Left ventricle myocardium inferior (tissue), 1 donor: ENCODE measurements around the gene ZBTB32. TPM values are rescaled to one million over a fixed set of nuclear protein-coding genes. Genes with fewer than 3 reads are reported as not detected.

Experiments used
- DNase-seq: peaks from one replicate; pipeline ENCODE4 v3.0.0-alpha.2; 2020
- H3K27ac ChIP-seq: fragments of 200-600 bp; replicated peaks from 2 replicates; pipeline ENCODE4 v1.8.0; 2021
- H3K27me3 ChIP-seq: fragments of 200-600 bp; 2 replicates; pipeline ENCODE4 v1.8.0; 2021; ENCODE audit warnings: low read depth
- H3K36me3 ChIP-seq: fragments of 200-600 bp; 2 replicates; pipeline ENCODE4 v1.8.0; 2021
- H3K4me1 ChIP-seq: fragments of 200-600 bp; 2 replicates; pipeline ENCODE4 v1.8.0; 2021
- H3K4me3 ChIP-seq: fragments of 200-600 bp; 2 replicates; pipeline ENCODE4 v1.8.0; 2021; ENCODE audit warnings: mild to moderate bottlenecking, moderate library complexity
- H3K9me3 ChIP-seq: fragments of 200-600 bp; replicated peaks from 2 replicates; pipeline ENCODE4 v1.8.0; 2021
- intact Hi-C: fragments of 100-400 bp; cut with micrococcal nuclease; formaldehyde crosslinking; loops from one replicate; pipeline ENCODE4 v1.11.0; 2022
- total RNA-seq: library from RNA; stranded (reverse); fragmentation: NEBNext Ultra II Directional; extraction: Animal tissue kit (Norgen Biotek cat#: 25700); gene quantifications from one replicate; pipeline ENCODE4 v1.2.1, GENCODE V29; 2021
- TF ChIP-seq, protein P1 (sequence below): fragments of 200-600 bp; IDR thresholded peaks from 2 replicates; pipeline ENCODE4 v1.8.0; 2021; ENCODE audit warnings: antibody characterized with exemption, mild to moderate bottlenecking, borderline replicate concordance
- donor health status: DM: no; HTN: yes; CAD: no; lungs with severe emphysema.

ZBTB32 gene
- total RNA-seq, 1 donor from 2014 or later, result not detected

DNA sequence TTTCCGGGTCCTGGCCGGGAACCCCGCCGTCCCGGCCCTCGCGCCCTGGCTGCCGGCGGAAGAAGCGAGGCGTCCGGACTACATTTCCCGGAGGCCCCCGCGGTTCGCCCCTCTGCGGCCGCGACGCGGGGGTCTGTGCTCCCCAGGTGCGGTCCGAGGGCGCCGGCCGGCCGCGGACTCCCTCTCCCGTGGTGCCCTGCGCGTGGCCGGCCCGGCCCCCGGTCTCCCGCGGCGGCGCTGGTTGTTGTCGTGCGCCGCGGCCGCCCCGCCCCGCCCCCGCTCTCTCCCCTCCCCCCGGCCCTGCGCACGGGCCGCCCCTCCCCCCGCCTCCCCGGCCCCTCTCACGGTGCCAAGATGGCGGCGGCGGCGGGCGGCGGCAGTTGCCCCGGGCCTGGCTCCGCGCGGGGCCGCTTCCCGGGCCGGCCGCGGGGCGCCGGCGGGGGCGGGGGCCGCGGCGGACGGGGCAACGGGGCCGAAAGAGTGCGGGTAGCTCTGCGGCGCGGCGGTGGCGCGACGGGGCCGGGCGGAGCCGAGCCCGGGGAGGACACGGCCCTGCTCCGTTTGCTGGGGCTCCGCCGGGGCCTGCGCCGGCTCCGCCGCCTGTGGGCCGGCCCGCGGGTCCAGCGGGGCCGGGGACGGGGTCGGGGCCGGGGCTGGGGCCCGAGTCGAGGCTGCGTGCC, 13.4 kb downstream of the ZBTB32 start, which contains the start of gene KMT2B:
Gene KMT2B (plus strand): TSS at position 339 of the 680 bp plus-strand sequence. CDS start 16 bp downstream, at position 355.
- intact Hi-C loops, result loop anchor here (2.0 kb wide), 1 partner anchor 21 kb away; no protein-coding TSS in a partner anchor
- Histone ChIP-seq H3K4me3 (peak within 1 kb of the TSS; percentile 96), H3K4me1 (peaks cover 47% of the 10 kb centered on the region), H3K9me3 (no peaks in the 10 kb centered on the region), H3K36me3 (peaks cover 30% of the 10 kb centered on the region), H3K27me3 (no peaks in the 10 kb centered on the region), H3K27ac (peak within 1 kb of the TSS; percentile 95)
- TF ChIP-seq, protein P1, sequence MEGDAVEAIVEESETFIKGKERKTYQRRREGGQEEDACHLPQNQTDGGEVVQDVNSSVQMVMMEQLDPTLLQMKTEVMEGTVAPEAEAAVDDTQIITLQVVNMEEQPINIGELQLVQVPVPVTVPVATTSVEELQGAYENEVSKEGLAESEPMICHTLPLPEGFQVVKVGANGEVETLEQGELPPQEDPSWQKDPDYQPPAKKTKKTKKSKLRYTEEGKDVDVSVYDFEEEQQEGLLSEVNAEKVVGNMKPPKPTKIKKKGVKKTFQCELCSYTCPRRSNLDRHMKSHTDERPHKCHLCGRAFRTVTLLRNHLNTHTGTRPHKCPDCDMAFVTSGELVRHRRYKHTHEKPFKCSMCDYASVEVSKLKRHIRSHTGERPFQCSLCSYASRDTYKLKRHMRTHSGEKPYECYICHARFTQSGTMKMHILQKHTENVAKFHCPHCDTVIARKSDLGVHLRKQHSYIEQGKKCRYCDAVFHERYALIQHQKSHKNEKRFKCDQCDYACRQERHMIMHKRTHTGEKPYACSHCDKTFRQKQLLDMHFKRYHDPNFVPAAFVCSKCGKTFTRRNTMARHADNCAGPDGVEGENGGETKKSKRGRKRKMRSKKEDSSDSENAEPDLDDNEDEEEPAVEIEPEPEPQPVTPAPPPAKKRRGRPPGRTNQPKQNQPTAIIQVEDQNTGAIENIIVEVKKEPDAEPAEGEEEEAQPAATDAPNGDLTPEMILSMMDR, result no peak
- no peak for DNase-seq

DNA sequence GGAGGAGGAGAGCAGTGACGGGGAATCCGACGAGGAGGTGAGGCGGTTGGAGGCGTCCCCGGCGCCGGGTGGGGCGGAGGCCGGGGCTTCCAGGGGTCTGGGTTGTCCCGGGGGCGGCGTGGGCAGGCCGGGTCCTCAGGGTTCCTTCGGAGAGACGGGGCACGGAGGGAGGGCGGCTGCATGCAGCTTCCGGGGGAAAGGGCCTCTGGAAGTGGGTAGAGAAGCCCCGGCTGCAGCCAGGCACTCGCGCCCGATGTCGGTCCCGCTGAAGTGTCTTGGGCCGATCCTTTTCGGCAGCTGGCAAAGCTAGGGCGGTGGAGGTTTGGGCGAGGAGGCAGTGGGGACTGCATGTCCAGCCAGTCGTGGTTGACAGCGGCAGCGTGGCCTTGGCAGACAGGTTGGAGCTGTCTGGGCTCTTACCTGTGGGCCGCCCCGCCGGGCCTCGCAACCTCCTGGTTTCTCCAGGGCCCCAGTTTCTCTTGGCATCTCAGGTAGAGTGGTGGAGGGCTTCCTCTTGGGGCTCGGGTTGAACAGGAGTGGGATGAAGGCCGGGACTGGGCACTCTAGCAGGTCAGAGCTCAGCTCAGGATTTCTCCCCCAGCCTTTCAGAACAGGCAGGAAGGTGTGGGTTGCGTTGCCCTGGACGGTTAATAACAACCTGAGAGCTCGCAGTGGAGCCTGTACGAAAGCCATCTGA, 14.1 kb downstream of the ZBTB32 start:
- intact Hi-C loops, result no loop called here
- TF ChIP-seq, protein P1, result no peak
- Histone ChIP-seq H3K4me1 (peaks cover 47% of the 10 kb centered on the region), H3K27ac (peak overlapping the region; percentile 95), H3K4me3 (peak overlapping the region; percentile 96), H3K36me3 (peaks cover 37% of the 10 kb centered on the region), H3K27me3 (no peaks in the 10 kb centered on the region), H3K9me3 (no peaks in the 10 kb centered on the region)
- peak; percentile 43 for DNase-seq

DNA sequence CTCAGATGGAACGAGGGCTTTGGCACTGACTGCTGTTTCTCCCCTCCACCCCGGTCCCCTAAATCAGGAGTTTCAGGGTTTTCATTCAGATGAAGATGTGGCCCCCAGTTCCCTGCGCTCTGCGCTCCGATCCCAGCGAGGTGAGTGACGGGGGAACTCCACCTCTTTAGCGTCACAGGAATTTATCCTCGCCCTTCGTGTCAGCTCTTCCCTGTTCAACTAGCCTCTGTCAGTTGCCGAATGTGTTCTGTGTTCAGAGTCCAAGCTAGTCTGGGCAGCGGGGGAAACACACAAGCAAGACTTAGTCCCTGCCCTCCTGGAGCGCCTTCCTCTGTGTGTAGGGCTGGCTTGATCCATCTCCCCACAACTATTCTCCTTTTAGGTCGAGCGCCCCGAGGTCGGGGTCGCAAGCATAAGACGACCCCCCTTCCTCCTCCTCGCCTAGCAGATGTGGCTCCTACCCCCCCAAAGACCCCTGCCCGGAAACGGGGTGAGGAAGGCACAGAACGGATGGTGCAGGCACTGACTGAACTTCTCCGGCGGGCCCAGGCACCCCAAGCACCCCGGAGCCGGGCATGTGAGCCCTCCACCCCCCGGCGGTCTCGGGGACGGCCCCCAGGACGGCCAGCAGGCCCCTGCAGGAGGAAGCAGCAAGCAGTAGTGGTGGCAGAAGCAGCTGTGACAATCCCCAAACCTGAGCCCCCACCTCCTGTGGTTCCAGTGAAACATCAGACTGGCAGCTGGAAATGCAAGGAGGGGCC, 15.2 kb downstream of the ZBTB32 start:
- H3K36me3 ChIP-seq, result peaks cover 48% of the 10 kb centered on the region
- H3K4me3 ChIP-seq, result peak overlapping the region; percentile 96
- H3K27ac ChIP-seq, result peak overlapping the region; percentile 8

DNA sequence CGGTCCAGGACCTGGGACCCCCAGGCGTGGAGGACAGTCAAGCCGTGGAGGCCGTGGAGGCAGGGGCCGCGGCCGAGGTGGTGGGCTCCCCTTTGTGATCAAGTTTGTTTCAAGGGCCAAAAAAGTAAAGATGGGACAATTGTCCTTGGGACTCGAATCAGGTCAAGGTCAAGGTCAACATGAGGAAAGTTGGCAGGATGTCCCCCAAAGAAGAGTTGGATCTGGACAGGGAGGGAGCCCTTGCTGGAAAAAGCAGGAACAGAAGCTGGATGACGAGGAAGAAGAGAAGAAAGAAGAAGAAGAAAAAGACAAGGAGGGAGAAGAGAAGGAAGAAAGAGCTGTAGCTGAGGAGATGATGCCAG, 15.8 kb downstream of the ZBTB32 start:
- peak overlapping the region; percentile 8 for H3K27ac ChIP-seq
- H3K27me3 ChIP-seq, result no peaks in the 10 kb centered on the region
- H3K4me1 ChIP-seq, result peaks cover 47% of the 10 kb centered on the region
- H3K36me3 ChIP-seq, result peaks cover 53% of the 10 kb centered on the region
- no peak overlapping the region for H3K4me3 ChIP-seq
- TF ChIP-seq, protein P1, result no peak
- no peak for DNase-seq
- intact Hi-C loops, result no loop called here
- no peaks in the 10 kb centered on the region for H3K9me3 ChIP-seq

More for the DNA sequence above, 15.2 kb downstream of the ZBTB32 start:
- TF ChIP-seq, protein P1, result no peak
- Histone ChIP-seq H3K9me3 (no peaks in the 10 kb centered on the region), H3K4me1 (peaks cover 47% of the 10 kb centered on the region), H3K27me3 (no peaks in the 10 kb centered on the region)
- intact Hi-C loops, result no loop called here
- no peak for DNase-seq

DNA sequence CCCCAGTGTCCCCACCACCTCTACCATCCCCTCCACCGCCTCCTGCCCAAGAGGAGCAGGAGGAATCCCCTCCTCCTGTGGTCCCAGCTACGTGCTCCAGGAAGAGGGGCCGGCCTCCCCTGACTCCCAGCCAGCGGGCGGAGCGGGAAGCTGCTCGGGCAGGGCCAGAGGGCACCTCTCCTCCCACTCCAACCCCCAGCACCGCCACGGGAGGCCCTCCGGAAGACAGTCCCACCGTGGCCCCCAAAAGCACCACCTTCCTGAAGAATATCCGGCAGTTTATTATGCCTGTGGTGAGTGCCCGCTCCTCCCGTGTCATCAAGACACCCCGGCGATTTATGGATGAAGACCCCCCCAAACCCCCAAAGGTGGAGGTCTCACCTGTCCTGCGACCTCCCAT, 16.3 kb downstream of the ZBTB32 start:
- TF ChIP-seq, protein P1, result no peak
- Histone ChIP-seq H3K36me3 (peaks cover 58% of the 10 kb centered on the region), H3K4me3 (no peak overlapping the region), H3K4me1 (peaks cover 42% of the 10 kb centered on the region), H3K27ac (no peak overlapping the region), H3K27me3 (no peaks in the 10 kb centered on the region), H3K9me3 (no peaks in the 10 kb centered on the region)
- intact Hi-C loops, result no loop called here
- no peak for DNase-seq
